Measurements from ENCODE around the gene CALU.

Gene CALU

GRCh38 chr7:128745706-128746105 lies 6.5 kb downstream of the CALU start:
- no peak for DNase-seq (ENCODE audit: low spot score in 2 of 2)
- H3K4me1 Mint-ChIP-seq, result peaks cover 26% of the 10 kb centered on the region
- no peak for ATAC-seq (ENCODE audit: low read depth)
- H3K36me3 Mint-ChIP-seq, result peaks cover 6% of the 10 kb centered on the region
- no peaks in the 10 kb centered on the region for H3K27me3 Mint-ChIP-seq
- H3K4me3 Mint-ChIP-seq, result no peak overlapping the region
- no peaks in the 10 kb centered on the region for H3K9me3 Mint-ChIP-seq
- H3K27ac Mint-ChIP-seq, result no peak overlapping the region

- Mint-ChIP-seq H3K9me3 (no peaks in the 10 kb centered on the region), H3K36me3 (peaks cover 5% of the 10 kb centered on the region), H3K4me1 (peaks cover 12% of the 10 kb centered on the region), H3K27ac (no peak overlapping the region), H3K27me3 (no peaks in the 10 kb centered on the region), H3K4me3 (no peak overlapping the region)
- DNase-seq (ENCODE audit: low spot score in 2 of 2), result no peak
- no peak for ATAC-seq (ENCODE audit: low read depth)
Observed at GRCh38 chr7:128747327-128748079, 8.3 kb downstream of the CALU start.

GRCh38 chr7:128752251-128752650 lies 13.1 kb downstream of the CALU start:
- peaks cover 16% of the 10 kb centered on the region for H3K36me3 Mint-ChIP-seq
- no peak for ATAC-seq (ENCODE audit: low read depth)

GRCh38 chr7:128755075-128755818 lies 16.1 kb downstream of the CALU start:
- Mint-ChIP-seq H3K27ac (no peak overlapping the region), H3K36me3 (peaks cover 20% of the 10 kb centered on the region), H3K9me3 (no peaks in the 10 kb centered on the region), H3K4me1 (peaks cover 5% of the 10 kb centered on the region), H3K27me3 (no peaks in the 10 kb centered on the region), H3K4me3 (no peak overlapping the region)
- no peak for DNase-seq (ENCODE audit: low spot score in 2 of 2)
- ATAC-seq (ENCODE audit: low read depth), result no peak

More at GRCh38 chr7:128752251-128752650, 13.1 kb downstream of the CALU start:
- H3K9me3 Mint-ChIP-seq, result no peaks in the 10 kb centered on the region
- no peak overlapping the region for H3K27ac Mint-ChIP-seq
- peaks cover 9% of the 10 kb centered on the region for H3K4me1 Mint-ChIP-seq
- no peak overlapping the region for H3K4me3 Mint-ChIP-seq
- H3K27me3 Mint-ChIP-seq, result no peaks in the 10 kb centered on the region
- no peak for DNase-seq (ENCODE audit: low spot score in 2 of 2)

GRCh38 chr7:128755819-128756476 lies 16.8 kb downstream of the CALU start:
- DNase-seq (ENCODE audit: low spot score in 2 of 2) (no peak), ATAC-seq (ENCODE audit: low read depth) (no peak)
- Mint-ChIP-seq H3K27ac (no peak overlapping the region), H3K27me3 (no peaks in the 10 kb centered on the region), H3K4me3 (no peak overlapping the region), H3K36me3 (peaks cover 20% of the 10 kb centered on the region), H3K9me3 (no peaks in the 10 kb centered on the region), H3K4me1 (peaks cover 5% of the 10 kb centered on the region)

DNA sequence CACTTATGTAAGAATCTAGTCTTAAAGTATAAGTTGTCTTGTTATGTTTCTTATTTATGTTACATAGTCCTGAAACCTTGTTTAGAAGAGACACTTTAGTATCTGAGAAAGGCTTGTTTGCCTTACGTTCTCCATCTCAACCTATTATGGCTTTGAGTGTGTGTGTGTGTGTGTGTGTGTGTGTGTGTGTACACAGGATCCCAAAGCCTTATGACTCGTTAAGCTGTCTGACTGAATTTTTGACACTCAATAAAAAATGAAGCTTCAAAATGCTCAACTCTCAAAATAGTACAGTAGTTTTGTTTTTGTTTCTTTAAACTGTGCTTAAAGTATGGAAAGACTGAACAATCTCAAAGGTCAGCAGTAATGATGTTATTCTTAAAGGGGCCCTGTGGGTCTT lies 18.0 kb downstream of the CALU start:
- Mint-ChIP-seq H3K27ac (no peak overlapping the region), H3K36me3 (peaks cover 25% of the 10 kb centered on the region), H3K27me3 (no peaks in the 10 kb centered on the region), H3K9me3 (no peaks in the 10 kb centered on the region), H3K4me3 (no peak overlapping the region), H3K4me1 (peaks cover 5% of the 10 kb centered on the region)
- ATAC-seq (ENCODE audit: low read depth) (no peak), DNase-seq (ENCODE audit: low spot score in 2 of 2) (no peak)

- DNase-seq (ENCODE audit: low spot score in 2 of 2) (no peak), ATAC-seq (ENCODE audit: low read depth) (no peak)
- Mint-ChIP-seq H3K36me3 (peaks cover 25% of the 10 kb centered on the region), H3K4me3 (no peak overlapping the region), H3K27me3 (no peaks in the 10 kb centered on the region), H3K4me1 (peaks cover 5% of the 10 kb centered on the region), H3K9me3 (no peaks in the 10 kb centered on the region), H3K27ac (no peak overlapping the region)
Observed at GRCh38 chr7:128758553-128758952, 19.4 kb downstream of the CALU start.

GRCh38 chr7:128759242-128759641 lies 20.1 kb downstream of the CALU start:
- Mint-ChIP-seq H3K9me3 (no peaks in the 10 kb centered on the region), H3K36me3 (peaks cover 21% of the 10 kb centered on the region), H3K27me3 (no peaks in the 10 kb centered on the region), H3K4me1 (peaks cover 5% of the 10 kb centered on the region), H3K27ac (no peak overlapping the region), H3K4me3 (no peak overlapping the region)
- ATAC-seq (ENCODE audit: low read depth), result no peak
- no peak for DNase-seq (ENCODE audit: low spot score in 2 of 2)

- H3K4me3 Mint-ChIP-seq, result no peak overlapping the region
- ATAC-seq (ENCODE audit: low read depth), result no peak
- H3K27ac Mint-ChIP-seq, result no peak overlapping the region
- H3K36me3 Mint-ChIP-seq, result peaks cover 13% of the 10 kb centered on the region
- H3K27me3 Mint-ChIP-seq, result no peaks in the 10 kb centered on the region
- no peaks in the 10 kb centered on the region for H3K4me1 Mint-ChIP-seq
- no peaks in the 10 kb centered on the region for H3K9me3 Mint-ChIP-seq
- no peak for DNase-seq (ENCODE audit: low spot score in 2 of 2)
Observed at GRCh38 chr7:128763541-128763940, 24.4 kb downstream of the CALU start.

GRCh38 chr7:128767475-128768110 lies 28.4 kb downstream of the CALU start:
- DNase-seq (ENCODE audit: low spot score in 2 of 2) (no peak), ATAC-seq (ENCODE audit: low read depth) (no peak)
- H3K27me3 Mint-ChIP-seq, result no peaks in the 10 kb centered on the region
- H3K36me3 Mint-ChIP-seq, result peaks cover 20% of the 10 kb centered on the region
- H3K27ac Mint-ChIP-seq, result no peak overlapping the region
- H3K4me3 Mint-ChIP-seq, result no peak overlapping the region
- no peaks in the 10 kb centered on the region for H3K9me3 Mint-ChIP-seq
- no peaks in the 10 kb centered on the region for H3K4me1 Mint-ChIP-seq

DNA sequence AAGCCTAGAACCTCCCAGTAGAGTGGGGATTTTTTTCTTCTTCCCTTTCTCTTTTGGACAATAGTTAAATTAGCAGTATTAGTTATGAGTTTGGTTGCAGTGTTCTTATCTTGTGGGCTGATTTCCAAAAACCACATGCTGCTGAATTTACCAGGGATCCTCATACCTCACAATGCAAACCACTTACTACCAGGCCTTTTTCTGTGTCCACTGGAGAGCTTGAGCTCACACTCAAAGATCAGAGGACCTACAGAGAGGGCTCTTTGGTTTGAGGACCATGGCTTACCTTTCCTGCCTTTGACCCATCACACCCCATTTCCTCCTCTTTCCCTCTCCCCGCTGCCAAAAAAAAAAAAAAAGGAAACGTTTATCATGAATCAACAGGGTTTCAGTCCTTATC lies 31.1 kb downstream of the CALU start:
- Mint-ChIP-seq H3K27me3 (no peaks in the 10 kb centered on the region), H3K9me3 (no peaks in the 10 kb centered on the region), H3K4me1 (no peaks in the 10 kb centered on the region), H3K27ac (peak overlapping the region; percentile 14), H3K36me3 (peaks cover 26% of the 10 kb centered on the region), H3K4me3 (no peak overlapping the region)
- DNase-seq (ENCODE audit: low spot score in 2 of 2) (no peak), ATAC-seq (ENCODE audit: low read depth) (no peak)

- H3K36me3 Mint-ChIP-seq, result peaks cover 26% of the 10 kb centered on the region
- H3K9me3 Mint-ChIP-seq, result peaks cover 7% of the 10 kb centered on the region
- no peaks in the 10 kb centered on the region for H3K4me1 Mint-ChIP-seq
- ATAC-seq (ENCODE audit: low read depth) (no peak), DNase-seq (ENCODE audit: low spot score in 2 of 2) (no peak)
- H3K27me3 Mint-ChIP-seq, result no peaks in the 10 kb centered on the region
- H3K27ac Mint-ChIP-seq, result no peak overlapping the region
- no peak overlapping the region for H3K4me3 Mint-ChIP-seq
Observed at GRCh38 chr7:128773604-128774003, 34.4 kb downstream of the CALU start.

- no peaks in the 10 kb centered on the region for H3K27me3 Mint-ChIP-seq
- H3K9me3 Mint-ChIP-seq, result peaks cover 7% of the 10 kb centered on the region
- H3K4me1 Mint-ChIP-seq, result no peaks in the 10 kb centered on the region
- ATAC-seq (ENCODE audit: low read depth) (no peak), DNase-seq (ENCODE audit: low spot score in 2 of 2) (no peak)
- peaks cover 26% of the 10 kb centered on the region for H3K36me3 Mint-ChIP-seq
- no peak overlapping the region for H3K27ac Mint-ChIP-seq
- H3K4me3 Mint-ChIP-seq, result no peak overlapping the region
Observed at GRCh38 chr7:128774029-128774689, 35.0 kb downstream of the CALU start.

Data from memory B cell (primary cell).